ENCODE measurements around the gene FUNDC1.
A peak's percentile ranks its signal among the peaks of the same experiment; 100 is the strongest.

FUNDC1 gene

DNA sequence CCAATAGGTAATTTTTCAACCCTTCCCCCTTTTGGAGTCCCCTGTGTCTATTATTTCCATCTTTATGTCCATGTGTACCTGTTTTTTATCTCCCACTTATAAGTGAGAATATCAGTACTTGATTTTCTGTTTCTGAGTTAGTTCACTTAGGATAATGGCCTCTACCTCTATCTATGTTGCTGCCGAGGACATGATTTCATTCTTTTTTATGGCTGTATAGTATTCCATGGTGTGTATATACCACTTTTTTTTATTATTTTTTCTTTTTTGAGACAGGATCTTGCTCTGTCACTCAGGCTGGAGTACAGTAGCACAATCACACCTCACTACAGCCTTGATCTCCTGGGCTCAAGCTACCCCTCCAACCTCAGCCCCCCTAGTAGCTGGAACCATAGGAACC is 47.6 kb downstream of the FUNDC1 start:
- no peaks in the 10 kb centered on the region for H3K9me3 ChIP-seq (ENCODE audit: low read depth, low read length)
- TF ChIP-seq POLR2AphosphoS5 (IDR thresholded peaks at IDR 0.05; ENCODE audit: borderline replicate concordance, low read depth, low read length) (no peak), EZH2 (IDR thresholded peaks at IDR 0.05) (no peak), FOXP2 (optimal IDR thresholded peaks at IDR 0.05; ENCODE audit: control extremely low read depth, extremely low read length, insufficient read depth) (no peak)
- no peaks in the 10 kb centered on the region for H3K36me3 ChIP-seq (ENCODE audit: insufficient read depth, low read length)
- H3K4me3 ChIP-seq: no peak overlapping the region
- DNase-seq (ENCODE audit: low read depth, low spot score): no peak
- H3K9ac ChIP-seq (ENCODE audit: insufficient read length): no peak overlapping the region
- no peak overlapping the region for H3K27ac ChIP-seq

DNA sequence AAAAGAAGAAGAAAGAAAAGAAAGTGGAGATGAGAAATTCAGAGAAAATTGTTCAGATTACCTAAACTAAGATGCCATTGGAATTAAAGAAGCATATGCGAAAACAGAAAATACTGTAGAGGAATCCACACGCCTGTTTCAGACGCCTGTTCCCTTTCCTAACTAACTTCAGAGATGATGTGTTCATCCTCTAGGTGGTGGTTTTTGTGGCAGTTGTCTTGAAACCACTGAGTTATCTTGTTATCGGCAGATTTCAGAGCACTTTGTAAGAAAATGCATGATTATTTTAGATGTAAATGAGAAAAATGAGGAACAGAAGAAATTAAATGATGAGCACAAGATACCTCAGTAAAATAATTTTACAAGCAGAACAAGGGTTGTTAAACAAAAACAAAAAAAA is 48.3 kb downstream of the FUNDC1 start:
- Histone ChIP-seq H3K27ac (no peak overlapping the region), H3K9me3 (ENCODE audit: low read depth, low read length) (no peaks in the 10 kb centered on the region), H3K9ac (ENCODE audit: insufficient read length) (no peak overlapping the region), H3K36me3 (ENCODE audit: insufficient read depth, low read length) (no peaks in the 10 kb centered on the region), H3K4me3 (no peak overlapping the region)
- no peak for DNase-seq (ENCODE audit: low read depth, low spot score)
- TF ChIP-seq EZH2 (IDR thresholded peaks at IDR 0.05): no peak
- TF ChIP-seq FOXP2 (optimal IDR thresholded peaks at IDR 0.05; ENCODE audit: control extremely low read depth, extremely low read length, insufficient read depth): no peak
- no peak for TF ChIP-seq POLR2AphosphoS5 (IDR thresholded peaks at IDR 0.05; ENCODE audit: borderline replicate concordance, low read depth, low read length)

DNA sequence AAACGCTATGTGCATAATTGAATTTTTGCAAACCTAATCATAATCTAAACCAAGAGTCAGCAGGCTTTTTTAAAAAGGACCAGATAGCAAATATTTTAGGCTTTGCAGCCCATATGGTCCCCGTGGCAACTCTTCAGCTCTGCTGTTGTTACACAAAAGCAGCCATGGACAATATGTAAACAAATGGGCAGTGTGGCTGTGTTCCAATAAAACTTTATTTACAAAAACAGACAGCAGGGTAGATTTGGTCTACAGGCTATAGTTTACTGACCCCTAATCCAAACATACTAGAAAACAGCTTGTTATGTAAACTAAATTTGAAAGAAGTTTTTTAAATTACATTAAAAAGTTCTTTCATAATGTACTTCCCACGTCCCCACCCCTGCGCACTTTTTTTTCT is 53.1 kb downstream of the FUNDC1 start:
- TF ChIP-seq FOXP2 (optimal IDR thresholded peaks at IDR 0.05; ENCODE audit: control extremely low read depth, extremely low read length, insufficient read depth) (no peak), EZH2 (IDR thresholded peaks at IDR 0.05) (no peak)
- H3K36me3 ChIP-seq (ENCODE audit: insufficient read depth, low read length): no peaks in the 10 kb centered on the region
- H3K9me3 ChIP-seq (ENCODE audit: low read depth, low read length): no peaks in the 10 kb centered on the region
- DNase-seq (ENCODE audit: low read depth, low spot score): no peak
- no peak overlapping the region for H3K4me3 ChIP-seq
- 0 out of 2 replicates have a peak overlapping the region, but pooled peaks have one; percentile 13 for H3K27ac ChIP-seq
- H3K9ac ChIP-seq (ENCODE audit: insufficient read length): no peak overlapping the region

DNA sequence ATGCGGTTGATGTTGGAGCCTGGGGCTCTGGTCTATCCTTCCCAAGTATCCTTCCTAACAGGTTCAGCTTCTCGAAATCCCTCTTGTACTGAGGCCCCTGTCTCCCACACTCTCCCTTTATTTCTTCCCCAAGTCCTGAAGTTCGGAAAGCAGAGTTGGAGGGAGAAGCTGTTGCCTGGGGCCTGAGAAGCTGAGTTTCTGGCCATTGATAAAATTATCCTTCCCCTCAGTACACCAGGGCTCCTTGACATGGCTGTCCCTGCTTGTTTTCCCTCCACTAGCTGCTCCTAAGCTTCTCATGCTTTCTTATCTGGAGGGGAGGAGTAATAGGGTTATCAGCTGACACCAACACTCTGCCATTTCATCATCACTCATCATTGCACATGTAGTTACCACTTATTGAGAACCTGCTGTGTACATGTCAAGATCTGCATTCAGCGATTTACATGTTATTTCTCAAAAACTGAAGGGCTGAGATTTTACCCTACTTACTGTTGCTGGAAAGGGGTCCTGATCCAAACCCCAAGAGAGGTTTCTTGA is 58.0 kb downstream of the FUNDC1 start:
- no peak for TF ChIP-seq POLR2AphosphoS5 (IDR thresholded peaks at IDR 0.05; ENCODE audit: borderline replicate concordance, low read depth, low read length)
- TF ChIP-seq FOXP2 (optimal IDR thresholded peaks at IDR 0.05; ENCODE audit: control extremely low read depth, extremely low read length, insufficient read depth): no peak
- TF ChIP-seq EZH2 (IDR thresholded peaks at IDR 0.05): no peak
- Histone ChIP-seq H3K4me3 (no peak overlapping the region), H3K9me3 (ENCODE audit: low read depth, low read length) (no peaks in the 10 kb centered on the region), H3K36me3 (ENCODE audit: insufficient read depth, low read length) (no peaks in the 10 kb centered on the region), H3K9ac (ENCODE audit: insufficient read length) (no peak overlapping the region), H3K27ac (no peak overlapping the region)
- no peak for DNase-seq (ENCODE audit: low read depth, low spot score)

DNA sequence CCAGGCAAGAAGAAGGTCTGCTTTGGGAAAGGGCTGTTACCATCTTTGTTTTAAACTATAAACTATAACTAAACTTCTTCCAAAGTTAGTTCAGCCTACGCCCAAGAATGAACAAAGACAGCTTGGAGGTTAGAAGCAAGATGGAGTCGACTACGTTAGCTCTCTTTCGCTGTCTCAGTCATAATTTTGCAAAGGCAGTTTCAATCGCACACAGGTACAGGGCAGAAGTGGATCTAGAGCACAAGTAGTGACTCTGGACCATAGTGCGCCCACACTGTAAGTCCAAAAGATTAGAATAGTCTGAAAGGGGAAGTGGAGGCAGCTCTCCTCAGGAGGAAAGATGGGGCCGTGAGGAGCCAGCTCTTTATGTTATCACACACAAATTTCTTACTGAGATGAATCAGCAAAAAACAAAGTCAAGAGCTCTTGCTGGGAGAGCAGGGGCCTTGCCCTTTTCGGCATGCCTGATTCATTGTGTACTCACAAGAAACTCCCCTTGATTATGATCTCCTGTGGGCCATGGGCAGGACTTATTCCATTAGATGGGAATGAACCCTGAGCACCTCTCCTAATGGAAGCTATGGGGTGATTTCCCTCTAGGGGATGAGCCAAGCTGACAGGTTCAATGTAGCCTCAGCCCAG is 58.6 kb downstream of the FUNDC1 start:
- TF ChIP-seq POLR2AphosphoS5 (IDR thresholded peaks at IDR 0.05; ENCODE audit: borderline replicate concordance, low read depth, low read length) (no peak), FOXP2 (optimal IDR thresholded peaks at IDR 0.05; ENCODE audit: control extremely low read depth, extremely low read length, insufficient read depth) (no peak), EZH2 (IDR thresholded peaks at IDR 0.05) (no peak)
- Histone ChIP-seq H3K36me3 (ENCODE audit: insufficient read depth, low read length) (no peaks in the 10 kb centered on the region), H3K9me3 (ENCODE audit: low read depth, low read length) (no peaks in the 10 kb centered on the region), H3K27ac (no peak overlapping the region), H3K9ac (ENCODE audit: insufficient read length) (no peak overlapping the region), H3K4me3 (no peak overlapping the region)
- DNase-seq (ENCODE audit: low read depth, low spot score): no peak

DNA sequence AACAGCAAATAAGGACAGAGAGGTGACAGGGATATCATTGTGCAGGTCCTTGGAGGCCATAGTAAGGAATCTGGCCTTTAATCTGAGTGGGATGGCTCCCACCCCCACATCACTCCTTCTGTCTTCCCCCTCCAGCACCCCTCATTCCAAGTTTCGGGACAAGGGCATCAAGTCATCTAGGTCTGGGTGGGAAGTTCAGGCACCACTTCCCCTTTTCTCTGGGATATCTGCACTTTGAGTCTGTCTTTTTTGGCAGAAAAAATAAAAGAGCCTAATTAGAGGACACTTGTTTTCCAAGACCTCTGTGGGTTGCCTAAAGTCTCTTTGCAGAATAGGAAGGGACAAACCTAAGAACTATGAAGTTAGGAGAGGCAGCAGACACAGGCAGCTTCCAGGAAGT is 60.1 kb downstream of the FUNDC1 start:
- TF ChIP-seq POLR2AphosphoS5 (IDR thresholded peaks at IDR 0.05; ENCODE audit: borderline replicate concordance, low read depth, low read length) (no peak), EZH2 (IDR thresholded peaks at IDR 0.05) (no peak), FOXP2 (optimal IDR thresholded peaks at IDR 0.05; ENCODE audit: control extremely low read depth, extremely low read length, insufficient read depth) (no peak)
- H3K27ac ChIP-seq: no peak overlapping the region
- H3K36me3 ChIP-seq (ENCODE audit: insufficient read depth, low read length): no peaks in the 10 kb centered on the region
- H3K4me3 ChIP-seq: no peak overlapping the region
- no peak for DNase-seq (ENCODE audit: low read depth, low spot score)
- H3K9ac ChIP-seq (ENCODE audit: insufficient read length): no peak overlapping the region
- H3K9me3 ChIP-seq (ENCODE audit: low read depth, low read length): no peaks in the 10 kb centered on the region

DNA sequence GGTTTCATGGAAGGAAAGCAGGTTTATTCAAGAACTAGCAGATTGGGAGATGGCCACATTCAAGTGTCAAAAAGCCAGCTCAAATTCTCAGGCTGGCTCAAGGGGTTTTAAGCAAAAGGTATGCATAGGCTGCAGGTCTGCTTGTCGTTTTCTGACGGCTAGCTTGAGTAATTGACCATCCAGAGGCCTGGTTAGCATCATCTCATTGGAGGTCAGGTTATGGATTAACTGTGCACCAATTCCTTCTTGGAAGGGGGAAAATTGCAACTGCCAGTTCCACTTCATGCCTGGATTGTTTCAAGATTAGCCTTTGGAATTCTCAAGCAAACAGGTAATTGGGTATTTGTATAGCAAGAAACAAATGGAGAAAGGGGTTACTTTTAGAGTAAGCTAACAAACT is 62.1 kb downstream of the FUNDC1 start:
- Histone ChIP-seq H3K9ac (ENCODE audit: insufficient read length) (no peak overlapping the region), H3K36me3 (ENCODE audit: insufficient read depth, low read length) (no peaks in the 10 kb centered on the region), H3K9me3 (ENCODE audit: low read depth, low read length) (no peaks in the 10 kb centered on the region), H3K27ac (no peak overlapping the region), H3K4me3 (no peak overlapping the region)
- TF ChIP-seq FOXP2 (optimal IDR thresholded peaks at IDR 0.05; ENCODE audit: control extremely low read depth, extremely low read length, insufficient read depth) (no peak), EZH2 (IDR thresholded peaks at IDR 0.05) (no peak), POLR2AphosphoS5 (IDR thresholded peaks at IDR 0.05; ENCODE audit: borderline replicate concordance, low read depth, low read length) (no peak)
- no peak for DNase-seq (ENCODE audit: low read depth, low spot score)

DNA sequence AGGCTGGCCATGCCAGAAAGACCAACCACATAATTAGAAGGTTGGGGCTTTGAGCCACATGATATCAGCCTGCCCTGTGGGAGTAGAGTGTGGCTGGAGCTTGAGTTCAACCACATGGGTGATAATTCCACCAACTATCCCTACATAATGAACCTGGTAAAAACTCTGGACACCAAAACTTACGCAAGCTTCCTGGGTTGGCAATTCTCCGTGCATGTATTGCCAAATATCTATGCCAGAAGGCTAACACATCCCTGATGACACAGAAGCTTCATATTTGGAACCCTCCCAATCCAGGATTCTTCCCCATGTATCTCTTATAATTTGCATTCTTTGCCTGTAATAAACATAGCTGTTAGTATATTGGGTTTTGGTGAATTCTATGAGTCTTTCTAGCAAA is 68.2 kb downstream of the FUNDC1 start:
- no peak for DNase-seq (ENCODE audit: low read depth, low spot score)
- TF ChIP-seq FOXP2 (optimal IDR thresholded peaks at IDR 0.05; ENCODE audit: control extremely low read depth, extremely low read length, insufficient read depth) (no peak), EZH2 (IDR thresholded peaks at IDR 0.05) (no peak), POLR2AphosphoS5 (IDR thresholded peaks at IDR 0.05; ENCODE audit: borderline replicate concordance, low read depth, low read length) (no peak)
- Histone ChIP-seq H3K9me3 (ENCODE audit: low read depth, low read length) (no peaks in the 10 kb centered on the region), H3K4me3 (no peak overlapping the region), H3K9ac (ENCODE audit: insufficient read length) (no peak overlapping the region), H3K36me3 (ENCODE audit: insufficient read depth, low read length) (no peaks in the 10 kb centered on the region), H3K27ac (no peak overlapping the region)

All from SK-N-MC (cell line).